Vagina (tissue), 2 donors: ENCODE results near the gene KRT25. TPM values are rescaled to one million over a fixed set of nuclear protein-coding genes. Genes with fewer than 3 reads are reported as not detected.

Experiments
- DNase-seq, 2 donors: peaks; one replicate each; pipeline ENCODE4 v3.0.0-alpha.2; 2017; ENCODE audit errors: extremely low spot score in 2 of 2
- H3K27ac ChIP-seq: fragments of 200-600 bp; sonication (generic); one replicate; pipeline ENCODE4 v1.5.1; 2019
- H3K27me3 ChIP-seq: fragments of 200-600 bp; sonication (generic); one replicate; pipeline ENCODE4 v1.5.1; 2019
- H3K36me3 ChIP-seq, 2 donors: fragments of 200-600 bp; sonication (generic); one replicate each; pipeline ENCODE4 v1.5.1; 2017 to 2019
- H3K4me1 ChIP-seq: fragments of 200-600 bp; sonication (generic); one replicate; pipeline ENCODE4 v1.5.1; 2019
- H3K4me3 ChIP-seq, 2 donors: fragments of 200-600 bp; sonication (generic); 1 replicate in 1 of 2; 2 replicates in 1 of 2; pipeline ENCODE4 v1.5.1; 2016 to 2019
- H3K9me3 ChIP-seq: fragments of 200-600 bp; sonication (generic); one replicate; pipeline ENCODE4 v1.5.1; 2019
- POLR2A ChIP-seq, 2 donors: fragments of 450-650 bp; IDR thresholded peaks; one replicate each; pipeline ENCODE4 v1.6.1; 2017; ENCODE audit warnings: antibody characterized with exemption in 2 of 2, mild to moderate bottlenecking in 2 of 2, moderate library complexity in 2 of 2
- POLR2AphosphoS5 ChIP-seq, 2 donors: sonication (generic); formaldehyde crosslinking; IDR thresholded peaks; one replicate each; pipeline ENCODE4 v1.9.0; 2017; ENCODE audit warnings: antibody characterized with exemption in 2 of 2, mild to moderate bottlenecking in 2 of 2, low read depth in 1 of 2; ENCODE audit not compliant: insufficient read depth in 1 of 2
- intact Hi-C: fragments of 100-400 bp; cut with DNase I; formaldehyde crosslinking; loops from one replicate; pipeline ENCODE4 v1.15.1; 2023
- total RNA-seq: library from RNA; depleted of rRNA; stranded (reverse); fragments of >200 nt; gene quantifications from one replicate; pipeline ENCODE4 v1.2.3, GENCODE V29; 2016
- TF ChIP-seq, protein P1 (sequence below), 3 experiments: fragments of 450-650 bp in 2 of 3; fragments of 200-600 bp in 1 of 3; sonication (generic) in 1 of 3; IDR thresholded peaks; one replicate each; pipeline ENCODE4 v1.5.1; 2017 to 2019; ENCODE audit warnings: antibody characterized with exemption in 3 of 3, mild to moderate bottlenecking in 2 of 3, moderate library complexity in 2 of 3

KRT25 gene
- total RNA-seq, 1 donor from 2014 or later: not detected

DNA sequence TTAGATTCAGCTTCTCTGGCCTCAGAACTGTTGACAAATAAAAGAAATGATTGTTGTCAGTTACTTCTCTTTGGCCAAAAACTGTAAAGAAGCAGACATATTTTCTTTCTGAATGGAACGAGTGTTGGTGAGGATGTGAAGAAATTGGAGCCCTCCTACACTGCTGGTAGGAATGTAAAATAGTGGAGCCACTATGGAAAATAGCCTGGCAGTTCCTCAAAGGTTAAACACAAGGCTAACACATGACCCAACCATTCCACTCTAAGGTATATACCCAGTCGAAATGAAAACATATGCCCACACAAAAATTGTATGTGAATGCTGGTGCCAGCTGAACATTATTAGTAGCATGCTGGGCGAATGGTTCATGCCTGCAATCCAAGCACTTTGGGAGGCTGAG lies 37.4 kb downstream of the KRT25 start:
- DNase-seq: no peak
- intact Hi-C loops: no loop called here
- TF ChIP-seq POLR2A (IDR thresholded peaks at IDR 0.05) (no peak), POLR2AphosphoS5 (IDR thresholded peaks at IDR 0.05; ENCODE audit: insufficient read depth in 1 of 2, low read depth in 1 of 2) (no peak)
- TF ChIP-seq, protein P1, sequence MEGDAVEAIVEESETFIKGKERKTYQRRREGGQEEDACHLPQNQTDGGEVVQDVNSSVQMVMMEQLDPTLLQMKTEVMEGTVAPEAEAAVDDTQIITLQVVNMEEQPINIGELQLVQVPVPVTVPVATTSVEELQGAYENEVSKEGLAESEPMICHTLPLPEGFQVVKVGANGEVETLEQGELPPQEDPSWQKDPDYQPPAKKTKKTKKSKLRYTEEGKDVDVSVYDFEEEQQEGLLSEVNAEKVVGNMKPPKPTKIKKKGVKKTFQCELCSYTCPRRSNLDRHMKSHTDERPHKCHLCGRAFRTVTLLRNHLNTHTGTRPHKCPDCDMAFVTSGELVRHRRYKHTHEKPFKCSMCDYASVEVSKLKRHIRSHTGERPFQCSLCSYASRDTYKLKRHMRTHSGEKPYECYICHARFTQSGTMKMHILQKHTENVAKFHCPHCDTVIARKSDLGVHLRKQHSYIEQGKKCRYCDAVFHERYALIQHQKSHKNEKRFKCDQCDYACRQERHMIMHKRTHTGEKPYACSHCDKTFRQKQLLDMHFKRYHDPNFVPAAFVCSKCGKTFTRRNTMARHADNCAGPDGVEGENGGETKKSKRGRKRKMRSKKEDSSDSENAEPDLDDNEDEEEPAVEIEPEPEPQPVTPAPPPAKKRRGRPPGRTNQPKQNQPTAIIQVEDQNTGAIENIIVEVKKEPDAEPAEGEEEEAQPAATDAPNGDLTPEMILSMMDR (IDR thresholded peaks at IDR 0.05): no peak
- H3K27me3 ChIP-seq: no peaks in the 10 kb centered on the region
- H3K27ac ChIP-seq: no peak overlapping the region
- H3K4me1 ChIP-seq: peaks cover 6% of the 10 kb centered on the region
- H3K9me3 ChIP-seq: no peaks in the 10 kb centered on the region
- no peak overlapping the region for H3K4me3 ChIP-seq
- no peaks in the 10 kb centered on the region for H3K36me3 ChIP-seq

DNA sequence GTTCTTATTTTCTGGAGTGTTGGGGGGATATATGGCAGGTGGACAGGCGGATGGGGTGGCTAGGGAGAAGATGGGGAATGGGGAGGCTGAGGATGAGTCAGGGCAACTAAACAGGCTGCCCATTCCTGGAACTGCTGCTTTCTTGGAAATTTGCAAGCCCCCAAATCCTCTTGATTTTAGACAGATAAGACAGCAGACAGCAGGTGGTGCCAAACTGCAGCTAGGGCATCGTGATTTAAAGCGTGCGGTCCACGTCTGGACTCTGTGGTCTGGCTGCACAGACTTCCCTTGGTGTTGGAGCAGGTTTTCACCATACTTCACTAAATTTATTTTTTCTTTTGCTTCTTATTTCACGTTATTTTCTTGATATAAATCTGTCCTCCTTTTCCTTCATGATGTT lies 40.7 kb downstream of the KRT25 start:
- Histone ChIP-seq H3K9me3 (no peaks in the 10 kb centered on the region), H3K4me1 (peaks cover 6% of the 10 kb centered on the region), H3K27ac (no peak overlapping the region), H3K4me3 (no peak overlapping the region), H3K36me3 (no peaks in the 10 kb centered on the region), H3K27me3 (no peaks in the 10 kb centered on the region)
- no peak for DNase-seq
- TF ChIP-seq POLR2A (IDR thresholded peaks at IDR 0.05) (no peak), POLR2AphosphoS5 (IDR thresholded peaks at IDR 0.05; ENCODE audit: insufficient read depth in 1 of 2, low read depth in 1 of 2) (no peak)
- TF ChIP-seq, protein P1 (IDR thresholded peaks at IDR 0.05): no peak
- intact Hi-C loops: no loop called here

DNA sequence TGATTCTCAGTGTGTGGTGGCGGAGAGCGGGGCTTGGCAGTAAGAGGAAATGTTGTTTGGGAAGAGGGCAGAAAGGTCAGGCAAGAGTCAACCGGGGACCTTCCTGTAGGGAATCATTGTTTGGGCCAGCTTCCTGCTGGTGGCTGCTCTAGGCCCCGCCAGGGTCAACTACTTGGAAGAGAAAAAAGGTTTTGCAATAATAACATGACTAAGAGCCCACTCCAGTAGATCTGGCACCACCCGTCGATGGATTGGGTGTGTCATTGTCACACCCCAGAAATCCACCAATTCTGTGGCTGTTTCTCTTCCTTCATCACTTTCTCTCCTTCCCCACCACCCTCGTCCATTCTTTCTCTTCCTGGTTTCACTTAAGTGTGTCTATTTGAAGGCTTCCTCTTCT lies 47.4 kb downstream of the KRT25 start:
- intact Hi-C loops: no loop called here
- Histone ChIP-seq H3K36me3 (no peaks in the 10 kb centered on the region), H3K4me1 (peaks cover 6% of the 10 kb centered on the region), H3K4me3 (no peak overlapping the region), H3K27me3 (no peaks in the 10 kb centered on the region), H3K27ac (peak overlapping the region; percentile 52), H3K9me3 (no peaks in the 10 kb centered on the region)
- peak in 1 of 2 donors; percentile 64 for TF ChIP-seq POLR2AphosphoS5 (IDR thresholded peaks at IDR 0.05; ENCODE audit: insufficient read depth in 1 of 2, low read depth in 1 of 2)
- TF ChIP-seq, protein P1 (IDR thresholded peaks at IDR 0.05): no peak
- no peak for DNase-seq

DNA sequence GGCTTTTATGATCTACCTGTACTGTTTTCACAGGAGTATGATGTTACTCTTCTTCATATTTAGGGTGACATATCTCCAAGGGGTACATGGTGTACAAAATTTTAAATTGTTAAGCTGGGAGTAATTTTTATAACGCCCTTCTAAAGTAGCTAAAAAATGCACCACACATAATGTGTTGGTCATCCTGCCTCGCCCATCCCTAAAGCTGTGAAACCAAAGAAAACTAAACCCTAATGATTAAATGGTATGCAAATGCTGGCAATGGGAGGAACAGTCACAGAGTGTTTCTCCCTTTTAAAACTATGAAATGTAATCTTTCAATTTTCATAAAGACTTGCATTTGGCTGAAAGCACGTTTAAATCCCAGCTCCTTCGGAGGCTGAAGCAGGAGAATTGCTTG lies 49.5 kb downstream of the KRT25 start:
- H3K4me1 ChIP-seq: peaks cover 6% of the 10 kb centered on the region
- no peaks in the 10 kb centered on the region for H3K27me3 ChIP-seq
- no peak for DNase-seq
- H3K4me3 ChIP-seq: no peak overlapping the region
- TF ChIP-seq POLR2A (IDR thresholded peaks at IDR 0.05): no peak
- no peak for TF ChIP-seq POLR2AphosphoS5 (IDR thresholded peaks at IDR 0.05; ENCODE audit: insufficient read depth in 1 of 2, low read depth in 1 of 2)
- TF ChIP-seq, protein P1 (IDR thresholded peaks at IDR 0.05): no peak
- H3K36me3 ChIP-seq: no peaks in the 10 kb centered on the region
- no peaks in the 10 kb centered on the region for H3K9me3 ChIP-seq
- intact Hi-C loops: no loop called here
- no peak overlapping the region for H3K27ac ChIP-seq

DNA sequence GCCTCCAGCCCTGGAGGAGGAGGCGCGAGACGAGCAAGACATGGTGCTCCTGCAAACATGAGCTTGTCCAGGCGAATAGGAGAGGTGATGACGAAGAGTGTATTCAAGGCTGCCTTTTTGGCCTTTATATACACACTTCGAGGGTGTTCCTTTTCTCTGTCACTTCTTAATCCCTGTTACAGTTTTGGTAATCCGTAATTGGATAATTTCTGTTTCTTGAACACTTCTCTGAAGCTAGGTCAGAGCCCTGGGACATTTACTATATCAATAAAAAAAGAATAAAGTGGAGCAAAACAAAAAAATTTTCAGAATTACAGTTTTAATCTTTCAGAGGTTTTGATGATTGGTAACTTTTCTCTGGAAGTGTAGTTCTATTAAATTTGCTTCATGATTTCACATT lies 51.5 kb downstream of the KRT25 start, which contains the start of gene KRT24:
TSS of gene KRT24 (minus strand) at position 101 of the 400 bp plus-strand sequence. CDS start at position 42, 59 bp downstream.
- H3K9me3 ChIP-seq: no peaks in the 10 kb centered on the region
- H3K4me1 ChIP-seq: peaks cover 25% of the 10 kb centered on the region
- no peak for DNase-seq
- no peak for TF ChIP-seq POLR2AphosphoS5 (IDR thresholded peaks at IDR 0.05; ENCODE audit: insufficient read depth in 1 of 2, low read depth in 1 of 2)
- no peak for TF ChIP-seq POLR2A (IDR thresholded peaks at IDR 0.05)
- TF ChIP-seq, protein P1 (IDR thresholded peaks at IDR 0.05): no peak
- no peaks in the 10 kb centered on the region for H3K36me3 ChIP-seq
- H3K27me3 ChIP-seq: no peaks in the 10 kb centered on the region
- no peak within 1 kb of the TSS for H3K4me3 ChIP-seq
- H3K27ac ChIP-seq: no peak within 1 kb of the TSS
- intact Hi-C loops: no loop called here
